CD14-positive monocyte (primary cell): ENCODE data around the gene FBXO46. TPM values are rescaled to one million over a fixed set of nuclear protein-coding genes. Genes with fewer than 3 reads are reported as not detected.
A peak's percentile ranks its signal among the peaks of the same experiment; 100 is the strongest.

Experiments used
- DNase-seq, 3 donors: peaks; one replicate each; pipeline ENCODE4 v3.0.0-alpha.2; 2011 to 2022
- H2AFZ ChIP-seq: 2 replicates; pipeline ENCODE4 v1.6.0; 2012; ENCODE audit warnings: mild to moderate bottlenecking, low read depth, low read length, inconsistent platforms; ENCODE audit not compliant: insufficient read depth, poor library complexity, severe bottlenecking
- H3K27ac ChIP-seq, 2 donors: 1 replicate in 1 of 2; 2 replicates in 1 of 2; pipeline ENCODE4 v1.5.1; 2012 to 2013; ENCODE audit warnings: low read length in 2 of 2, control low read depth in 1 of 2, inconsistent platforms in 1 of 2, low read depth in 1 of 2, mild to moderate bottlenecking in 1 of 2
- H3K27me3 ChIP-seq, 2 donors: one replicate each; pipeline versions ENCODE4 v1.6.0 to v1.6.1; 2011 to 2013; ENCODE audit warnings: low read length in 2 of 2; ENCODE audit not compliant: control insufficient read depth in 2 of 2, insufficient read depth in 2 of 2
- H3K36me3 ChIP-seq, 2 donors: replicated peaks in 1 of 2; 1 replicate in 1 of 2; 2 replicates in 1 of 2; pipeline versions ENCODE4 v1.5.1 to v1.6.1; 2012 to 2013; ENCODE audit warnings: low read length in 2 of 2, control low read depth in 1 of 2, inconsistent platforms in 1 of 2, mild to moderate bottlenecking in 1 of 2; ENCODE audit not compliant: insufficient read depth in 2 of 2, control insufficient read depth in 1 of 2
- H3K4me1 ChIP-seq, 2 donors: 1 replicate in 1 of 2; 2 replicates in 1 of 2; pipeline versions ENCODE4 v1.5.1 to v1.6.1; 2012 to 2013; ENCODE audit warnings: low read length in 2 of 2, control low read depth in 1 of 2, inconsistent platforms in 1 of 2, mild to moderate bottlenecking in 1 of 2, moderate library complexity in 1 of 2; ENCODE audit not compliant: insufficient read depth in 2 of 2, control insufficient read depth in 1 of 2
- H3K4me2 ChIP-seq: replicated peaks from 2 replicates; pipeline ENCODE3; 2012; ENCODE audit warnings: low read length, moderate library complexity, mild to moderate bottlenecking; ENCODE audit not compliant: poor library complexity, severe bottlenecking; ENCODE audit errors: extremely low read depth
- H3K4me3 ChIP-seq, 3 experiments: fragments of 200-600 bp in 1 of 3; sonication (generic) in 1 of 3; replicated peaks in 1 of 3; 1 replicate in 2 of 3; 2 replicates in 1 of 3; pipeline ENCODE4 v1.5.1; 2011 to 2013; ENCODE audit warnings: low read length in 3 of 3, mild to moderate bottlenecking in 3 of 3, control low read depth in 2 of 3, low read depth in 2 of 3, inconsistent platforms in 1 of 3, moderate library complexity in 1 of 3
- H3K79me2 ChIP-seq: 2 replicates; pipeline ENCODE4 v1.6.0; 2012; ENCODE audit warnings: mild to moderate bottlenecking, control low read depth, inconsistent platforms, low read length, moderate library complexity; ENCODE audit not compliant: insufficient read depth
- H3K9ac ChIP-seq: 2 replicates; pipeline ENCODE4 v1.6.0; 2017; ENCODE audit warnings: low read length, mild to moderate bottlenecking; ENCODE audit not compliant: insufficient read depth, poor library complexity, severe bottlenecking
- H3K9me3 ChIP-seq, 2 donors: replicated peaks in 1 of 2; 1 replicate in 1 of 2; 2 replicates in 1 of 2; pipeline versions ENCODE4 v1.5.1 to v1.6.1; 2012 to 2013; ENCODE audit warnings: low read length in 2 of 2, control low read depth in 1 of 2; ENCODE audit not compliant: control insufficient read depth in 1 of 2, insufficient read depth in 1 of 2
- H4K20me1 ChIP-seq: 2 replicates; pipeline ENCODE4 v1.6.0; 2012; ENCODE audit warnings: mild to moderate bottlenecking, low read length, control low read depth, moderate library complexity; ENCODE audit not compliant: insufficient read depth
- H3K27ac Mint-ChIP-seq, 7 donors: one replicate each; pipeline ENCODE4 v1.8.0; 2020; ENCODE audit warnings: mild to moderate bottlenecking in 7 of 7, mixed read lengths in 7 of 7, moderate library complexity in 6 of 7, inconsistent platforms in 2 of 7
- H3K27me3 Mint-ChIP-seq, 3 donors: one replicate each; pipeline ENCODE4 v1.8.0; 2021 to 2022; ENCODE audit warnings: low read depth in 3 of 3, mild to moderate bottlenecking in 3 of 3, mixed read lengths in 3 of 3, moderate library complexity in 3 of 3, inconsistent platforms in 1 of 3
- H3K36me3 Mint-ChIP-seq, 2 donors: one replicate each; pipeline ENCODE4 v1.8.0; 2020; ENCODE audit warnings: mixed read lengths in 2 of 2, inconsistent platforms in 1 of 2, mild to moderate bottlenecking in 1 of 2
- H3K4me1 Mint-ChIP-seq: one replicate; pipeline ENCODE4 v1.8.0; 2020; ENCODE audit warnings: mild to moderate bottlenecking, mixed read lengths
- H3K4me3 Mint-ChIP-seq, 2 donors: one replicate each; pipeline ENCODE4 v1.8.0; 2020; ENCODE audit warnings: mild to moderate bottlenecking in 2 of 2, mixed read lengths in 2 of 2, moderate library complexity in 1 of 2
- H3K9me3 Mint-ChIP-seq, 7 donors: one replicate each; pipeline ENCODE4 v1.8.0; 2020 to 2022; ENCODE audit warnings: mixed read lengths in 7 of 7, mild to moderate bottlenecking in 6 of 7, moderate library complexity in 6 of 7, inconsistent platforms in 2 of 7
- CTCF ChIP-seq: fragments of 200-600 bp; IDR thresholded peaks from one replicate; pipeline ENCODE4 v1.8.0; 2022; ENCODE audit warnings: antibody characterized with exemption, mild to moderate bottlenecking
- WGBS: methylation state at CpG from one replicate; pipeline ENCODE4 v1.1.5; 2013; ENCODE audit warnings: missing lambda C conversion rate; ENCODE audit not compliant: insufficient coverage; 5-methylcytosine and 5-hydroxymethylcytosine counted together
- intact Hi-C, 2 donors: fragments of 100-400 bp; cut with micrococcal nuclease; formaldehyde crosslinking; loops; one replicate each; pipeline versions ENCODE4 v1.15.0 to v1.15.1; 2023
- polyA plus RNA-seq, 3 donors: library from polyadenylated mRNA; depleted of rRNA in 1 of 3; unstranded in 2 of 3; stranded (reverse) in 1 of 3; fragments of 300-500 nt in 2 of 3; fragments of >200 nt in 1 of 3; fragmentation: Illumina TruSeq in 2 of 3; gene quantifications; 1 replicate in 2 of 3; 2 replicates in 1 of 3; pipeline ENCODE4 v1.2.3, GENCODE V29; 2012 to 2021

FBXO46 gene
- polyA plus RNA-seq, 3 donors: 3.8 to 6.8 (median 5.5) TPM

GRCh38 chr19:45692187-45693105 is 38.2 kb downstream of the FBXO46 start, which contains the start of gene QPCTL:
TSS of gene QPCTL (plus strand) at chr19:45692666. CDS start at chr19:45692704, 38 bp downstream.
- peak within 1 kb of the TSS; percentile 93 to 98 for H3K4me3 Mint-ChIP-seq
- Histone ChIP-seq H3K79me2 (peaks cover 19% of the 10 kb centered on the region), H3K4me2 (peak within 1 kb of the TSS; percentile 95), H3K27me3 (no peaks in the 10 kb centered on the region), H3K27ac (peak within 1 kb of the TSS; percentile 87 to 97), H3K4me3 (peak within 1 kb of the TSS; percentile 52 to 90 (median 79)), H3K36me3 (peaks cover 21 to 30% of the 10 kb centered on the region in 2 donors), H4K20me1 (no peaks in the 10 kb centered on the region), H3K4me1 (peaks cover 18 to 23% of the 10 kb centered on the region in 2 donors), H3K9me3 (no peaks in the 10 kb centered on the region), H3K9ac (peak within 1 kb of the TSS; percentile 98), H2AFZ (peak within 1 kb of the TSS; percentile 79)
- H3K4me1 Mint-ChIP-seq: peaks cover 23% of the 10 kb centered on the region
- DNase-seq: peak; percentile 99
- H3K27me3 Mint-ChIP-seq: peaks cover 0 to 6% (median 0%) of the 10 kb centered on the region in 3 donors
- peaks cover 34 to 46% of the 10 kb centered on the region in 2 donors for H3K36me3 Mint-ChIP-seq
- intact Hi-C loops: loop anchor here in 1 of 2 donors (1.0 to 2.0 kb wide), 3 partner anchors 25 to 50 kb away; partner anchors contain the start of gene FBXO46
- H3K27ac Mint-ChIP-seq: peak within 1 kb of the TSS; percentile 97 to 100 (median 100)
- 0% methylated on average over 59 of the region's 70 CpGs for WGBS
- TF ChIP-seq CTCF: no peak
- peaks cover 0 to 3% (median 0%) of the 10 kb centered on the region in 7 donors for H3K9me3 Mint-ChIP-seq

GRCh38 chr19:45691516-45692186 is 39.0 kb downstream of the FBXO46 start, which contains the start of gene SNRPD2:
TSS of gene SNRPD2 (minus strand) at chr19:45691953. CDS start at chr19:45691888, 65 bp downstream.
- peak within 1 kb of the TSS; percentile 79 for H2AFZ ChIP-seq
- intact Hi-C loops: loop anchor here in 1 of 2 donors (2.0 kb wide), 2 partner anchors 39 to 49 kb away; partner anchors contain the start of gene FBXO46
- peaks cover 19% of the 10 kb centered on the region for H3K79me2 ChIP-seq
- DNase-seq: peak; percentile 94 to 95 (median 94)
- Mint-ChIP-seq H3K4me1 (peaks cover 23% of the 10 kb centered on the region), H3K4me3 (peak within 1 kb of the TSS; percentile 93 to 98), H3K9me3 (peaks cover 0 to 3% (median 0%) of the 10 kb centered on the region in 7 donors), H3K36me3 (peaks cover 38 to 48% of the 10 kb centered on the region in 2 donors), H3K27me3 (peaks cover 0 to 6% (median 0%) of the 10 kb centered on the region in 3 donors), H3K27ac (peak within 1 kb of the TSS; percentile 97 to 100 (median 100))
- TF ChIP-seq CTCF: no peak
- no peaks in the 10 kb centered on the region for H3K27me3 ChIP-seq
- peaks cover 27 to 35% of the 10 kb centered on the region in 2 donors for H3K36me3 ChIP-seq
- H3K9me3 ChIP-seq: no peaks in the 10 kb centered on the region
- peaks cover 18 to 23% of the 10 kb centered on the region in 2 donors for H3K4me1 ChIP-seq
- peak within 1 kb of the TSS; percentile 98 for H3K9ac ChIP-seq
- H3K27ac ChIP-seq: peak within 1 kb of the TSS; percentile 87 to 97
- H3K4me2 ChIP-seq: peak within 1 kb of the TSS; percentile 95
- no peaks in the 10 kb centered on the region for H4K20me1 ChIP-seq
- H3K4me3 ChIP-seq: peak within 1 kb of the TSS; percentile 52 to 90 (median 79)
- under 1% methylated on average over 32 of the region's 36 CpGs for WGBS
